GM19455 (cell line): ENCODE results near the gene ZNF503.

Source experiments
- ATAC-seq: cut with Tn5 transposase; IDR thresholded peaks from one replicate; pipeline ENCODE4 v1.9.1; 2021; ENCODE audit not compliant: unreplicated experiment

ZNF503 gene

GRCh38 chr10:75357500-75357899 lies 44.1 kb downstream of the ZNF503 start:
- ATAC-seq = no peak

GRCh38 chr10:75356484-75356883 lies 45.1 kb downstream of the ZNF503 start:
- ATAC-seq = no peak

GRCh38 chr10:75355706-75356105 lies 45.9 kb downstream of the ZNF503 start:
- ATAC-seq = no peak

GRCh38 chr10:75353183-75353582 lies 48.4 kb downstream of the ZNF503 start:
- no peak for ATAC-seq

- no peak for ATAC-seq
These were observed 48.9 kb downstream of the ZNF503 start for GRCh38 chr10:75352650-75353049.

GRCh38 chr10:75351637-75352036 lies 49.9 kb downstream of the ZNF503 start:
- ATAC-seq = no peak

- ATAC-seq = no peak
These were observed 50.8 kb downstream of the ZNF503 start for GRCh38 chr10:75350791-75351190.
